Transverse colon (tissue), 4 donors: ENCODE data around the gene PDXDC1.
"Not testable (repeated sequence)": the region's sequence is repeated elsewhere in the genome, so short reads cannot be mapped to it uniquely, and the experiment has no call there.

Experiments used
- EP300 ChIP-seq: sonication (generic); formaldehyde crosslinking; IDR thresholded peaks from one replicate; pipeline ENCODE4 v1.6.1; 2017; ENCODE audit warnings: antibody characterized with exemption, low read depth
- POLR2A ChIP-seq: fragments of 450-650 bp; IDR thresholded peaks from one replicate; pipeline ENCODE4 v1.6.1; 2016; ENCODE audit warnings: antibody characterized with exemption, mild to moderate bottlenecking, moderate library complexity
- POLR2AphosphoS5 ChIP-seq, 3 donors: sonication (generic); formaldehyde crosslinking; IDR thresholded peaks; one replicate each; pipeline ENCODE4 v1.6.1; 2016; ENCODE audit warnings: antibody characterized with exemption in 3 of 3
- TF ChIP-seq, protein P1 (sequence below), 5 experiments: fragments of 200-600 bp in 3 of 5; fragments of 450-650 bp in 2 of 5; sonication (generic) in 3 of 5; IDR thresholded peaks; 1 replicate in 2 of 5; 2 replicates in 3 of 5; pipeline ENCODE4 v1.5.1; 2016 to 2017; ENCODE audit warnings: antibody characterized with exemption in 5 of 5, inconsistent platforms in 3 of 5, mild to moderate bottlenecking in 2 of 5, moderate library complexity in 1 of 5

GRCh38 chr16:15160571-15160970 lies 185.7 kb downstream of the PDXDC1 start:
- TF ChIP-seq, protein P1, sequence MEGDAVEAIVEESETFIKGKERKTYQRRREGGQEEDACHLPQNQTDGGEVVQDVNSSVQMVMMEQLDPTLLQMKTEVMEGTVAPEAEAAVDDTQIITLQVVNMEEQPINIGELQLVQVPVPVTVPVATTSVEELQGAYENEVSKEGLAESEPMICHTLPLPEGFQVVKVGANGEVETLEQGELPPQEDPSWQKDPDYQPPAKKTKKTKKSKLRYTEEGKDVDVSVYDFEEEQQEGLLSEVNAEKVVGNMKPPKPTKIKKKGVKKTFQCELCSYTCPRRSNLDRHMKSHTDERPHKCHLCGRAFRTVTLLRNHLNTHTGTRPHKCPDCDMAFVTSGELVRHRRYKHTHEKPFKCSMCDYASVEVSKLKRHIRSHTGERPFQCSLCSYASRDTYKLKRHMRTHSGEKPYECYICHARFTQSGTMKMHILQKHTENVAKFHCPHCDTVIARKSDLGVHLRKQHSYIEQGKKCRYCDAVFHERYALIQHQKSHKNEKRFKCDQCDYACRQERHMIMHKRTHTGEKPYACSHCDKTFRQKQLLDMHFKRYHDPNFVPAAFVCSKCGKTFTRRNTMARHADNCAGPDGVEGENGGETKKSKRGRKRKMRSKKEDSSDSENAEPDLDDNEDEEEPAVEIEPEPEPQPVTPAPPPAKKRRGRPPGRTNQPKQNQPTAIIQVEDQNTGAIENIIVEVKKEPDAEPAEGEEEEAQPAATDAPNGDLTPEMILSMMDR (IDR thresholded peaks at IDR 0.05) = not testable (repeated sequence)
- TF ChIP-seq POLR2A; POLR2AphosphoS5 (IDR thresholded peaks at IDR 0.05); EP300: not testable (repeated sequence)
